NCI-H1048 (cell line): ENCODE measurements around the gene TIAM1.

Experiments
- DNase-seq: peaks from one replicate; lab custom pipeline; 2025; lab: John Stamatoyannopoulos, UW

The TIAM1 gene

DNA sequence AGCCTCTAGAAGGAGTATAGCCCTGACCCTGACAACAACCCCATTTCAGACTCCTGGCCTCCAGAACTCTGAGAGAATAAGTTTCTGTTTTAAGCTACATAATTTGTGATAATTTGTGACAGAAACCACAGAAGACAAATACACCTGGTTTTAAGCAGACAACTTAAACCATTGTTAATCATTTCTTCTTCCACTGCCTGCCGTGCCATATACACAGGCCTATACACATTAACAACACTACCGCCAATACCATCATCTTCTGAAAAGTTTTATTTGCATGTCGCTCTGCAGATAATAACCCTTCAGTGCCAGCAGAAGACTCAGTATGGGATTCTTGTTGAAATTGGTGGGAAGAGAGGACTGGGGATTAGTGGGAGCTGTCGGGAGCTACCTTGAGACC is 265.8 kb downstream of the TIAM1 start:
- no peak for DNase-seq

DNA sequence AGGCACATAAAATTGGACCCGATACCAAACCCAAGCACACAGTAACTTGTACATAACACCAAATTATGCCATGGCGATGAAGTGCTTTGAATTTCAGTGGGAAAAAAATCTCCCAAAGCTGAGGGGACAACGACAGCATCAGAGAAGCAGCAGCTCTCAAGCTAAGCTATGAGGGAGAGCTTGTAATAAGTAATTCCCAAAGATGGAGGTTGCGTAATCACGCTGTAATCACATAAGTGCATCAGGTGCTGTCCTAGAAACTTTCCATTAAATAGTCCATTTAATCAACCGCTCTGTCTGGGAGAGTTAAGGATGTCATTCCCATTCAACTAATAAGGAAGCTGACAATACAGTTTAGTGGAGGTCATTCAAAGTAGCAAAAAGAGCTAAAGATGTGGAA is 268.2 kb downstream of the TIAM1 start:
- DNase-seq = no peak

DNA sequence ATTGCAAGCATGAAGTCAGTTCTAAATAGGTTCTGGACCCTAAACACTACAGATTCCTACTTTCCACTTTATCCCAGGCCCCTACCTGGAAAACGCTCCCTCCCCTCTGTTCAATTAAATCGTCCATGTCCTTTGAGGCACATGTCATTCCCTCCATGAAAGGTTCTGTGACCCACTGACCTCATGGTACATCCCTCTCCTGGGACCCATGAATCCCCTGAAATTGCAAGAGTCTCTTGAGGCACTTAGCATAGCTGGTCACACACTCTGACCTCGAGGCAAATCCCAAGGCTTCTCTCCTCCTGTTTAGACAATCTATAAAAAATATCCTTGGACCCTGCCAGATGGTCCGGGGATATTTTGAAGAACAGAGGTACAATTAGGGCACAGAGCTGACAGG is 271.5 kb downstream of the TIAM1 start:
- no peak for DNase-seq
